Suprapubic skin (tissue), 4 donors: Measurements from ENCODE around the gene TRHDE. TPM values are rescaled to one million over a fixed set of nuclear protein-coding genes. Genes with fewer than 3 reads are reported as not detected.
"Not testable (repeated sequence)": the region's sequence is repeated elsewhere in the genome, so short reads cannot be mapped to it uniquely, and the experiment has no call there.

ENCODE experiments used
- DNase-seq, 2 donors: peaks; one replicate each; pipeline ENCODE4 v3.0.0-alpha.2; 2019; ENCODE audit warnings: low spot score in 2 of 2
- H3K27ac ChIP-seq: fragments of 200-600 bp; sonication (generic); one replicate; pipeline ENCODE4 v1.5.1; 2019
- H3K27me3 ChIP-seq: fragments of 200-600 bp; sonication (generic); one replicate; pipeline ENCODE4 v1.5.1; 2019
- H3K36me3 ChIP-seq: fragments of 200-600 bp; sonication (generic); one replicate; pipeline ENCODE4 v1.5.1; 2019
- H3K4me1 ChIP-seq: fragments of 200-600 bp; sonication (generic); one replicate; pipeline ENCODE4 v1.5.1; 2019
- H3K4me3 ChIP-seq: fragments of 200-600 bp; sonication (generic); one replicate; pipeline ENCODE4 v1.5.1; 2019; ENCODE audit warnings: mild to moderate bottlenecking
- H3K9me3 ChIP-seq: fragments of 200-600 bp; sonication (generic); one replicate; pipeline ENCODE4 v1.5.1; 2019
- CTCF ChIP-seq, 2 donors: fragments of 200-600 bp in 1 of 2; fragments of 450-650 bp in 1 of 2; sonication (generic) in 1 of 2; IDR thresholded peaks; one replicate each; pipeline ENCODE4 v1.5.1; 2016 to 2019; ENCODE audit warnings: antibody characterized with exemption in 2 of 2, mild to moderate bottlenecking in 1 of 2, moderate library complexity in 1 of 2
- EP300 ChIP-seq: sonication (generic); formaldehyde crosslinking; IDR thresholded peaks from one replicate; pipeline ENCODE4 v1.6.1; 2017; ENCODE audit warnings: antibody characterized with exemption
- POLR2A ChIP-seq, 2 donors: fragments of 450-650 bp; IDR thresholded peaks; one replicate each; pipeline ENCODE4 v1.6.1; 2017; ENCODE audit warnings: antibody characterized with exemption in 2 of 2, mild to moderate bottlenecking in 2 of 2, moderate library complexity in 2 of 2
- POLR2AphosphoS5 ChIP-seq, 3 donors: sonication (generic); formaldehyde crosslinking; IDR thresholded peaks; one replicate each; pipeline ENCODE4 v1.6.1; 2017; ENCODE audit warnings: antibody characterized with exemption in 3 of 3
- WGBS: methylation state at CpG from one replicate; pipeline ENCODE4 v1.1.5; 2018; 5-methylcytosine and 5-hydroxymethylcytosine counted together
- total RNA-seq, 4 donors: library from RNA; depleted of rRNA; stranded (reverse); fragments of >200 nt; gene quantifications; one replicate each; pipeline ENCODE4 v1.1.0, GENCODE V29; 2016

Gene TRHDE
- total RNA-seq, 4 donors from 2014 or later = 0.49 to 1.2 (median 0.98) TPM

GRCh38 chr12:72505227-72505626, 233.1 kb downstream of the TRHDE start:
- H3K9me3 ChIP-seq = no peaks in the 10 kb centered on the region
- no peaks in the 10 kb centered on the region for H3K4me1 ChIP-seq
- WGBS = 84% methylated on average over 1 of the region's 1 CpG
- no peak for DNase-seq
- no peak overlapping the region for H3K27ac ChIP-seq
- H3K36me3 ChIP-seq = no peaks in the 10 kb centered on the region
- H3K4me3 ChIP-seq = no peak overlapping the region
- TF ChIP-seq POLR2AphosphoS5 (IDR thresholded peaks at IDR 0.05) (no peak), CTCF (IDR thresholded peaks at IDR 0.05) (no peak), EP300 (no peak), POLR2A (IDR thresholded peaks at IDR 0.05) (no peak)
- no peaks in the 10 kb centered on the region for H3K27me3 ChIP-seq

- TF ChIP-seq EP300 (no peak), POLR2AphosphoS5 (IDR thresholded peaks at IDR 0.05) (no peak), CTCF (IDR thresholded peaks at IDR 0.05) (no peak), POLR2A (IDR thresholded peaks at IDR 0.05) (no peak)
- H3K4me3 ChIP-seq = no peak overlapping the region
- no peak for DNase-seq
- no peaks in the 10 kb centered on the region for H3K4me1 ChIP-seq
- no peak overlapping the region for H3K27ac ChIP-seq
- WGBS = 83% methylated on average over 1 of the region's 1 CpG
- no peaks in the 10 kb centered on the region for H3K27me3 ChIP-seq
- no peaks in the 10 kb centered on the region for H3K9me3 ChIP-seq
- H3K36me3 ChIP-seq = no peaks in the 10 kb centered on the region
Measured at GRCh38 chr12:72509891-72510290, 237.7 kb downstream of the TRHDE start.

GRCh38 chr12:72510772-72511171, 238.6 kb downstream of the TRHDE start:
- H3K4me1 ChIP-seq = no peaks in the 10 kb centered on the region
- H3K36me3 ChIP-seq = no peaks in the 10 kb centered on the region
- DNase-seq = no peak
- TF ChIP-seq EP300 (no peak), CTCF (IDR thresholded peaks at IDR 0.05) (no peak), POLR2A (IDR thresholded peaks at IDR 0.05) (no peak), POLR2AphosphoS5 (IDR thresholded peaks at IDR 0.05) (no peak)
- no peaks in the 10 kb centered on the region for H3K9me3 ChIP-seq
- no peak overlapping the region for H3K4me3 ChIP-seq
- H3K27ac ChIP-seq = no peak overlapping the region
- H3K27me3 ChIP-seq = no peaks in the 10 kb centered on the region
- WGBS = 21% methylated on average over 1 of the region's 1 CpG

GRCh38 chr12:72511498-72511897, 239.3 kb downstream of the TRHDE start:
- H3K4me1 ChIP-seq = no peaks in the 10 kb centered on the region
- TF ChIP-seq POLR2AphosphoS5 (IDR thresholded peaks at IDR 0.05) = no peak
- TF ChIP-seq EP300 = no peak
- no peak for TF ChIP-seq POLR2A (IDR thresholded peaks at IDR 0.05)
- no peak for TF ChIP-seq CTCF (IDR thresholded peaks at IDR 0.05)
- H3K4me3 ChIP-seq = no peak overlapping the region
- no peaks in the 10 kb centered on the region for H3K36me3 ChIP-seq
- H3K27me3 ChIP-seq = no peaks in the 10 kb centered on the region
- DNase-seq = no peak
- WGBS = 81% methylated on average over 2 of the region's 2 CpGs
- H3K9me3 ChIP-seq = no peaks in the 10 kb centered on the region
- no peak overlapping the region for H3K27ac ChIP-seq

GRCh38 chr12:72511906-72512305, 239.7 kb downstream of the TRHDE start:
- WGBS = 62% methylated on average over 3 of the region's 3 CpGs
- Histone ChIP-seq H3K27me3 (no peaks in the 10 kb centered on the region), H3K4me1 (no peaks in the 10 kb centered on the region), H3K36me3 (no peaks in the 10 kb centered on the region), H3K9me3 (no peaks in the 10 kb centered on the region), H3K27ac (no peak overlapping the region), H3K4me3 (no peak overlapping the region)
- no peak for DNase-seq
- no peak for TF ChIP-seq POLR2AphosphoS5 (IDR thresholded peaks at IDR 0.05)
- no peak for TF ChIP-seq POLR2A (IDR thresholded peaks at IDR 0.05)
- TF ChIP-seq EP300 = no peak
- no peak for TF ChIP-seq CTCF (IDR thresholded peaks at IDR 0.05)

GRCh38 chr12:72520044-72520678, 248.0 kb downstream of the TRHDE start:
- not testable (repeated sequence) for H3K9me3 ChIP-seq, H3K4me3 ChIP-seq, H3K27me3 ChIP-seq, H3K36me3 ChIP-seq, H3K4me1 ChIP-seq, H3K27ac ChIP-seq, DNase-seq
- WGBS = 92% methylated on average over 24 of the region's 27 CpGs
